ENCODE measurements around the gene PNMT.

PNMT gene

DNA sequence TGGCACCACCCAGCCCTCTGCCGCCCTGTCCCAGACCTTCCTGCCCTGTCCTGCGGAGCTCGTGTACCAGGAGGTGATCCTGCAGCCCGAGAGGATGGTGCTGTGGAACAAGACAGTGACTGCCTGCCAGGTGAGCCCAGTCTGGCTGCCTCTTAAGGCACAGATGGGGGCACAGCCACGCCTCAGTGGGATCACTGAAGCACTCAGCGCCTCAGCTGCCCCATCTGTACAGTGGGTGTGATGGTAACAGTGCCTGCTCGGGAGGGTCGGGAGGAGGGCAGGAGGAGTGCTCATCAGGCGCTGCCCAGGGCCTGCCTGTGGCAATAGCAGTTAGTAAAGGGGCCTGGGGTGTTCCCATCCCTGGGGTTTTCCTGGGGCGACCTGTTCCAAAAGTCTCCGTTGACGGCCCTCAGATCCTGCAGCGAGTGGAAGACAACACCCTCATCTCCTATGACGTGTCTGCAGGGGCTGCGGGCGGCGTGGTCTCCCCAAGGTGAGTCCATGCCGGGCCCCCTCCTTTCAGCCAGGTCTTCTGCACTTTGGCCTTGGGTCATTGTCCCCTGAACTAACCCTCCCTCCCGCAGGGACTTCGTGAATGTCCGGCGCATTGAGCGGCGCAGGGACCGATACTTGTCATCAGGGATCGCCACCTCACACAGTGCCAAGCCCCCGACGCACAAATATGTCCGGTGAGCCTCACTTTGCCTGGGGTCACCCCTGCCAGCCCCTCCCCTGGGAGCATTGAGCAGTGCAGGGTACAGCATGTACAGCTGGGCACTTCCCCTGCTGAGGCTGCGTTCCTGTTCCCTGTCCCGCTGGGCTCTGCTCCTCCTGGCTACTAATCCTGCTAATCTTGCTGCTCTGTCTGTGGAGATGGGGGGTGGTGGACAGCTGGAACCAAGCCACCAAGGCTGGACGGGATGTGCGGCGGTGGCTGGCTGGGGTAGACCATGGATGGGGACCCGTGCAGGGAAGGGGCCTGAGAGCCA, 7.6 kb upstream of the PNMT start:
- POLR2A ChIA-PET, result no interaction called here
- no peak for DNase-seq (ENCODE audit: low read depth, low spot score)
- TF ChIP-seq, protein P1, sequence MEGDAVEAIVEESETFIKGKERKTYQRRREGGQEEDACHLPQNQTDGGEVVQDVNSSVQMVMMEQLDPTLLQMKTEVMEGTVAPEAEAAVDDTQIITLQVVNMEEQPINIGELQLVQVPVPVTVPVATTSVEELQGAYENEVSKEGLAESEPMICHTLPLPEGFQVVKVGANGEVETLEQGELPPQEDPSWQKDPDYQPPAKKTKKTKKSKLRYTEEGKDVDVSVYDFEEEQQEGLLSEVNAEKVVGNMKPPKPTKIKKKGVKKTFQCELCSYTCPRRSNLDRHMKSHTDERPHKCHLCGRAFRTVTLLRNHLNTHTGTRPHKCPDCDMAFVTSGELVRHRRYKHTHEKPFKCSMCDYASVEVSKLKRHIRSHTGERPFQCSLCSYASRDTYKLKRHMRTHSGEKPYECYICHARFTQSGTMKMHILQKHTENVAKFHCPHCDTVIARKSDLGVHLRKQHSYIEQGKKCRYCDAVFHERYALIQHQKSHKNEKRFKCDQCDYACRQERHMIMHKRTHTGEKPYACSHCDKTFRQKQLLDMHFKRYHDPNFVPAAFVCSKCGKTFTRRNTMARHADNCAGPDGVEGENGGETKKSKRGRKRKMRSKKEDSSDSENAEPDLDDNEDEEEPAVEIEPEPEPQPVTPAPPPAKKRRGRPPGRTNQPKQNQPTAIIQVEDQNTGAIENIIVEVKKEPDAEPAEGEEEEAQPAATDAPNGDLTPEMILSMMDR (IDR thresholded peaks at IDR 0.05; ENCODE audit: insufficient read depth, low read length, missing control alignments), result no peak
- no peak overlapping the region for H3K4me3 ChIP-seq (ENCODE audit: low read depth, low read length)
- CTCF ChIA-PET, result interaction anchor here (1.2 to 1.5 kb wide), 4 partner anchors 8 to 39 kb away, joined by 4 to 8 read pairs (median 6); partner anchors contain the start of gene PNMT

DNA sequence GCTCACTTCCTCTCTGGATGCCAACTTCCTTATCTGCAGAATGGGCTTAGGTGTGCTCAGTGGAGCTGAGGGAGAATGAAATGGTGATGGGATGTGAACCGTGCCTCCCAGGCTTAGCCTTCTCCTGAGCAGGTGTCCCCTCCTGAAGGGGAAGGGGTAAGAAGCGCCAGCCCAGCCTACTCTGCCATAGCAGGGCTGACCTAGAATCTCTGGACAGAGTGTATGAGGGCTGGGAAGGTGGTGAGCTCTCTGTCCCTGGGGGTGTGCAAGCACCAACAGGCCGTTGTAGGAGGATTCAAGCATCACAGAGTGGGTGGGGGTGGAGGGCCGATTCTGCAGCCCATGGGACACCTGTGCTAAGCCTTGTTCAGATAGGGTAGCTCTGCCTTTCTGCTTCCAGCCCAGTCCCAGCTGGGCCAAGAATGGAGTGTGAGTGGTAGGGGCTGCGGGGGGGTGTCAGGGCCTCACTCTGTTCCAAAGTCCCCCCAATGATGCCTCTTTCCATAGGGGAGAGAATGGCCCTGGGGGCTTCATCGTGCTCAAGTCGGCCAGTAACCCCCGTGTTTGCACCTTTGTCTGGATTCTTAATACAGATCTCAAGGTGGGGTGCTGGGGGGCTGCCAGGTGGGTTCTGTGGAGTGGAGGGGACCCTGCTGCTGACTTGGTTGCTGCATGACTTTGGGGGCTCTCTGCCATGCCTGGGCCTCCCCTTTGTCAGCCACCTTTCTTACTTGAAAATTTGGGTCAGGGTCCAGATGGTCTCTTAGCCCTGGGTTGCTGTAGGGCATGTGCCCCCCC, 6.3 kb upstream of the PNMT start:
- POLR2A ChIA-PET, result no interaction called here
- DNase-seq (ENCODE audit: low read depth, low spot score), result no peak
- H3K4me3 ChIP-seq (ENCODE audit: low read depth, low read length), result no peak overlapping the region
- TF ChIP-seq, protein P1 (IDR thresholded peaks at IDR 0.05; ENCODE audit: insufficient read depth, low read length, missing control alignments), result no peak
- CTCF ChIA-PET, result interaction anchor here (0.9 to 3.2 kb wide), 5 partner anchors 8 to 12 kb away, joined by 3 to 16 read pairs (median 4); no protein-coding TSS in a partner anchor

DNA sequence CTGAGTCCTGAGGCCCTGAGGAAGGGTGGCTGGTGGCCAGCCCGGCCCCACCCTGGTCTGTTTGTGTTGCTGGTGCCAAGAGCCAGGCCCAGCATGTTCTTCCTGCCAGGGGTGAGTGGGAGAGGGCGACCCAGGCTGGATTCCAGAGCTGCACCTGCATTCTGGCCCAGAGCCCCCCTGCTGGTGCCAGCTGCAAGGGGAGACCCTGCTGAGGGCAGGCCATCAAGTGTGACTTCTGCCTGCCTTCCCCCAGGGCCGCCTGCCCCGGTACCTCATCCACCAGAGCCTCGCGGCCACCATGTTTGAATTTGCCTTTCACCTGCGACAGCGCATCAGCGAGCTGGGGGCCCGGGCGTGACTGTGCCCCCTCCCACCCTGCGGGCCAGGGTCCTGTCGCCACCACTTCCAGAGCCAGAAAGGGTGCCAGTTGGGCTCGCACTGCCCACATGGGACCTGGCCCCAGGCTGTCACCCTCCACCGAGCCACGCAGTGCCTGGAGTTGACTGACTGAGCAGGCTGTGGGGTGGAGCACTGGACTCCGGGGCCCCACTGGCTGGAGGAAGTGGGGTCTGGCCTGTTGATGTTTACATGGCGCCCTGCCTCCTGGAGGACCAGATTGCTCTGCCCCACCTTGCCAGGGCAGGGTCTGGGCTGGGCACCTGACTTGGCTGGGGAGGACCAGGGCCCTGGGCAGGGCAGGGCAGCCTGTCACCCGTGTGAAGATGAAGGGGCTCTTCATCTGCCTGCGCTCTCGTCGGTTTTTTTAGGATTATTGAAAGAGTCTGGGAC, 5.5 kb upstream of the PNMT start:
- TF ChIP-seq, protein P1 (IDR thresholded peaks at IDR 0.05; ENCODE audit: insufficient read depth, low read length, missing control alignments), result no peak
- ChIA-PET POLR2A (no interaction called here), CTCF (interaction anchor here (0.8 to 3.2 kb wide), 6 partner anchors 8 to 40 kb away, joined by 3 to 16 read pairs (median 4); no protein-coding TSS in a partner anchor)
- no peak for DNase-seq (ENCODE audit: low read depth, low spot score)
- H3K4me3 ChIP-seq (ENCODE audit: low read depth, low read length), result no peak overlapping the region

DNA sequence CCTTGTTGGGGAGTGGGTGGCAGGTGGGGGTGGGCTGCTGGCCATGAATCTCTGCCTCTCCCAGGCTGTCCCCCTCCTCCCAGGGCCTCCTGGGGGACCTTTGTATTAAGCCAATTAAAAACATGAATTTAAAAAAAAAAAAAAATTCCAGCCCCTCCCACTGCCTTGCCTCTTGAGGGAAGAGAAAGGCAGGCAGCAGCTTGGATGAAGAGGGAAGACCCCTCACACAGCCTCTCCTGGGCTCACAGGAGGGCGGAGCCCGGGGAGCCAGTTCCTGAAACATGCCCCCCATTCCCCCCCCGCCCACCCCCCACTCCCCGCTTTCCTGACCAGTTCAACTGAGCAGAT, 4.9 kb upstream of the PNMT start:
- H3K4me3 ChIP-seq (ENCODE audit: low read depth, low read length), result no peak overlapping the region
- no peak for DNase-seq (ENCODE audit: low read depth, low spot score)
- ChIA-PET POLR2A (no interaction called here), CTCF (interaction anchor here (0.8 to 3.2 kb wide), 3 partner anchors 9 to 40 kb away, joined by 4 to 16 read pairs (median 16); no protein-coding TSS in a partner anchor)
- TF ChIP-seq, protein P1 (IDR thresholded peaks at IDR 0.05; ENCODE audit: insufficient read depth, low read length, missing control alignments), result no peak

DNA sequence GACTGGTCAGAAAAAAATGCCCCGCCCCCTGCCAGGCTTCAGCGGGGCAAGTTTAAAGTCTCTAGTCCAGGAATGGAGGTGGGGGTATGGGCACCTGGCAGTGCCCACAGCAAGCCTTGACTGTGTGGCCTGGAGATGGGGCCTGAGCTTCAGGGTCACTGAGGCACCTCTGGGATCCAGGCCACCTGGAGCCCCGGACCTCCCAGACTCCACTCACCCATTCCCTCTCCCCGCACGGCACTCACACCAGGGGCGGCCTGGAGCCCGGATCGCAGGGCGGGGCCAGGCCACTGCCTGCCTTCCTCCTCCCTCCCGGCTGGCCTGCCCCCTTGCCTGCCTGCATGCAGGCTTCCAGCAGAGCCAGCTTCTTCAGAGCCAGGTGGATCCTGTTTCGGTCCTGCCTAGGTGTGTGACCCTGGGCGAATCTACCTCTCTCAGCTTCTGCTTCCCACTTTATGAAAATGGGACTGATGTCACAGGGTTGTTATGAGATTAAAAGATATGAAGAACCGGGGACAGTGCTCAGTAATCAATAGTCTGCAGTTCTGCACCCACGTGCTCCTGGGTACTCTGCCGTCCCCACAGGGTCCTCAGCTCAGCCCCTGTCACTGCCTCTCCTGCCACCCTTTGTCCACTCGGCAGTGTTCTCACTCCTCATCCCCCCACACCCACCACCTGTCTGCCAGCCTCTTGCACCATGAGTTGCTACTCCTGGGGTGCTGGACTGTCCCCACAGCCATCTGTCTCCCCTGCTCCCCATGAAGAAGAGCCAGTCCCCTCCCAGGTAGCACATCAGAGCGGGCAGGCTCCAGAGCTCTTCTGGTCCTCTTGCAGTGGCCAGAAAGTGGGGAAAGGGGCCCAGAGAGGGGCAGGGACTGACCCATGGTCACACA, 4.3 kb upstream of the PNMT start:
- no peak overlapping the region for H3K4me3 ChIP-seq (ENCODE audit: low read depth, low read length)
- ChIA-PET POLR2A (no interaction called here), CTCF (interaction anchor here (0.8 to 3.2 kb wide), 3 partner anchors 10 to 41 kb away, joined by 4 to 16 read pairs (median 16); no protein-coding TSS in a partner anchor)
- no peak for DNase-seq (ENCODE audit: low read depth, low spot score)
- TF ChIP-seq, protein P1 (IDR thresholded peaks at IDR 0.05; ENCODE audit: insufficient read depth, low read length, missing control alignments), result no peak
